ENCODE measurements around the gene IFT81.
"Not testable (repeated sequence)": the region's sequence is repeated elsewhere in the genome, so short reads cannot be mapped to it uniquely, and the experiment has no call there.

Gene IFT81

GRCh38 chr12:110124269-110124995 lies at the start of gene IFT81:
Gene IFT81 (plus strand): TSS chr12:110124357. CDS start chr12:110127381, 3,024 bp downstream.
- peak; percentile 95 for DNase-seq (ENCODE audit: extremely low spot score, insufficient read length, low read depth)
- FAIRE-seq: peak; percentile 85

GRCh38 chr12:110075880-110076279 lies 48.3 kb upstream of the IFT81 start:
- FAIRE-seq (no peak), DNase-seq (ENCODE audit: extremely low spot score, insufficient read length, low read depth) (no peak)

- DNase-seq (ENCODE audit: extremely low spot score, insufficient read length, low read depth): no peak
- no peak for FAIRE-seq
These were observed 46.4 kb upstream of the IFT81 start for GRCh38 chr12:110077800-110078199.

DNA sequence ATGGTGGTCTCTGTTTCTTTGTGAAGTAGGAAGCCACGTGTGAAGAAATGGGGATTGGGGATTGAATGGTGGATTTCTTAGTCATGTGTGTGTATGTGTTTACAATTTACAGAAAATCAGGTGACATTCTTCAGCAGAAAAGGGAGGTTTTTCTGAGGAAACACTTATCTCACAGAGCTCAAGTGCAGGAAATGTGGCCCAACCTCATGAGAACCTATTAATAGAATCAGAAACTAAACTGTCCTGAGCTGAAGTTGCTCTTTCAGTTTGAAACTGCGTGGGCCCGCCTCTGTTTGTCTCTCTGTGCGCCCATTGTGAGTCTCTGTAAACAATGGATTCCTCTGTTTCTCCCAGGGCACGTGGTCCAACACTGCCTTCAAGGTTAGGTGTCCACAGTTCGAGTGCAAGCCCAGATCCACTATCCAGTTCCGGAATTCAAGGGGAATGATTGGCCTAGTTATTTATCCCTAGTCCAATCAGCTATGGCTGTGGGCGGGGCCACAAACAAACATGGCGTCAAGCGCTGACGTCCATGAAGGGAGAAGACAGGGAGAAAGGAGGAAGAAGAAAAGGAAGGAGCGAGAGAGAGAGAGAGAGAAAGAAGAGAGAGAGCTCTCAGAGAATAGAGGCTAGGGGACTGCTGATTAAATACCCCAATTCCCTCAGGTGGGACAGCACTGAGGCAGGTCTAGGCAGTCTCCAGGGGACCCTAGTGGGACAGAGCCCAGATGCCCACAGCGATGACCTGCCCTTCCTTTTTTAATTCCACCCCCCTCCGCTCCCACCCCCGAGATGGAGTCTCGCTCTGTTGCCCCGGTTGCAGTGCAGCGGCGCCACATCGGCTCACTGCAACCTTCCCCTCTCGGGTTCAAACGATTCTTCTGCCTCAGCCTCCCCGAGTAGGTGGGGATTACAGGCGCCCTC lies 44.4 kb upstream of the IFT81 start:
- FAIRE-seq (peak; percentile 98), DNase-seq (ENCODE audit: extremely low spot score, insufficient read length, low read depth) (peak; percentile 68)

GRCh38 chr12:110080410-110080809 lies 43.7 kb upstream of the IFT81 start:
- FAIRE-seq (no peak), DNase-seq (ENCODE audit: extremely low spot score, insufficient read length, low read depth) (no peak)

- no peak for FAIRE-seq
- no peak for DNase-seq (ENCODE audit: extremely low spot score, insufficient read length, low read depth)
These were observed 39.7 kb upstream of the IFT81 start for GRCh38 chr12:110084314-110085015.

GRCh38 chr12:110088216-110088615 lies 35.9 kb upstream of the IFT81 start:
- not testable (repeated sequence) for DNase-seq (ENCODE audit: extremely low spot score, insufficient read length, low read depth); FAIRE-seq

GRCh38 chr12:110088936-110089335 lies 35.2 kb upstream of the IFT81 start:
- FAIRE-seq (no peak), DNase-seq (ENCODE audit: extremely low spot score, insufficient read length, low read depth) (no peak)

GRCh38 chr12:110090266-110091135 lies 33.7 kb upstream of the IFT81 start:
- FAIRE-seq: no peak
- DNase-seq (ENCODE audit: extremely low spot score, insufficient read length, low read depth): no peak

DNA sequence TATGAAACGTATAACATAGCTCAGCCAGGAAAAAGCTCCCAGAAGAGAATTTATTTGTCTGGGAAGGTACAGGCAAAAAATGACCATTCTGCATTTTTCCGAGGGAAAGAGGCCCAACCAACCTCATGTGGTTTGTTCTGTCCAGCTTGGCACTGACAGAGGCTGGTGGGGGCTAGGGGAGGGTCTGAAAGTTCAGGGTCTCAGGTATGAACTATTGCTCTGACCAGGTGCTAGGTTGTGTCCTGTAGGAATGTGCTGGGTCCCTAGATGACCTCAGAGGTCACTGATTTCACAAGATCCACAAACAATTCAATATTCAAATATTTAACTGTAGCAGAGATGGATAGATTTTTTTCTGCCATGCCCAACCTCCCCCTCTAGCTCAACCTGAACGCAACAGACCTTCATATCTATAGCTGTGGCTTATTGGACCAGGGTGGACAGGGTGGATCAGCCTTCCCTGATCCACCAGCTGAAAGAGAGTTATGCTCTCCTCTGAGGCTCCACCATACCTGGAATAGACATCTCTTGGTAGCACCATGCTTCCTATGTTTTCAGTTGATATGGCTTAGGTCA lies 32.9 kb upstream of the IFT81 start:
- DNase-seq (ENCODE audit: extremely low spot score, insufficient read length, low read depth) (no peak), FAIRE-seq (no peak)

GRCh38 chr12:110093631-110094311 lies 30.4 kb upstream of the IFT81 start:
- DNase-seq (ENCODE audit: extremely low spot score, insufficient read length, low read depth) (no peak), FAIRE-seq (no peak)

DNA sequence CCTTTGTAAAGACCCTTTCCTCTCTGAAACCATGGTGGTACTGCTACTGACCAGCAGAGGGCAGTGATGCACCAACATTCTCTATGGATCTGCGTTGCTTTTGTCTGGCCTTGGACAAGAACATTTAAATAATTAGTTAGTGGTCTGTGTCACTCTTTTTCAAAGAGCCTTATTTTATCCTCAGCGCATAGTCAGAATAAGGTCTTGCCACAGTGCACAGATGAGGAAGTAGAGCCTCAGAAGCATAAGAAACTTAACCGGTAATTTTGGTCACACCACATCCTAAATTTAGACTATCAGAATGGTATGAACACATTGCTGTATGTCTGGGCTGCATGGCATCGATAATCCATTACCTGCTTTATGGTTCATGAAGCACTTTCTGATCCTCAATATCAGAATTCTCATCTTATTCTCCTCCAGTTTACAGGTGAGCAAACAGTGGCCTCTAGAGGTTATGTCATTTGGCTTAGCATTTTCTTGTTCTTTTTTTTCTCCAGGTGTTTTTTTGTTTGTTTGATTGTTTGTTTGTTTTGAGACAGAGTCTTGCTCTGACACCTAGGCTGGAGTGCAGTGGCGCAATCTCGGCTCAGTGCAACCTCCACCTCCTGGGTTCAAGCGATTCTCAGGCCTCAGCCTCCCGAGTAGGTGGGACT lies 23.7 kb upstream of the IFT81 start:
- FAIRE-seq (peak; percentile 94), DNase-seq (ENCODE audit: extremely low spot score, insufficient read length, low read depth) (peak; percentile 72)

GRCh38 chr12:110102255-110102654 lies 21.9 kb upstream of the IFT81 start:
- DNase-seq (ENCODE audit: extremely low spot score, insufficient read length, low read depth): peak; percentile 17
- FAIRE-seq: no peak

DNA sequence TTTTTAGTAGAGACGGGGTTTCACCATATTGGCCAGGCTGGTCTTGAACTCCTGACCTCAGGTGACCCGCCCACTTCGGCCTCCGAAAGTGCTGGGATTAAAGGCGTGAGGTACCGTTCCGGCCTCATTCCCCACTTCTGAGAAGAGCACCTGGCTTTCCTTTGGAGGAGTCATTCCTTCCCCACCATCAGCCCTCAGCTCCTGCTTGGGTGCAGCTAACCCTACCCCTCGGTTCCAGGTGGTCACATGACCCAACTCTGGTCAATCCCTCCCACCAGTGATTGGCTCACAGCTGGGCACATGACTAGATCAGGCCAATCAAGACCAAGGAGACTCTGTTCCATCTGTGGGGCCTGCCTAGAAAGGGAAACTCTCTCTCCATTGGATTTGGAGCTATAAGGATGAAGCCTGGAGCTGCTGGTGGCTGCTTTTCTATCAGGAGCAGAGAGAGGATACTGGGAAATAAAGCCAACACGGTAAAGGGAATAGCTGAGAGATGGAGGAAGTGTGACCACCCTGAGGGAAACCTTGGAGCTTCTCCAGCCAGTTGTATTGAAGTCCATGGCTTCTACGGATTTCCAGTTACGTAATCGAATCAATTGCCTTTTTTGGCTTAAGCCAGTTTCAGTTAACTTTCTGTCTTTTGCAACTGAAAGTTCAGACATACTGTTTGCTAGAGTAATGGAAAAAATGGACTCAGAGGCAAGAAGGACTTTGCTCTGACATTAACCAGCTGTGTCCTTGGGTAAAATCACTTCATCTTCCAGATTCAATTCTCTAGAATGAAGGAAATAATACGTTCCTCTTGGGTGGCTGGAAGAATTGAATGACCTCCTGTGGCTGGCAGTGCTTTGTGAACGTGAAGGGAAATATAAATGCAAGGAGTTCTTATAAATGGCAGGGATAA lies 19.7 kb upstream of the IFT81 start:
- FAIRE-seq: no peak

DNA sequence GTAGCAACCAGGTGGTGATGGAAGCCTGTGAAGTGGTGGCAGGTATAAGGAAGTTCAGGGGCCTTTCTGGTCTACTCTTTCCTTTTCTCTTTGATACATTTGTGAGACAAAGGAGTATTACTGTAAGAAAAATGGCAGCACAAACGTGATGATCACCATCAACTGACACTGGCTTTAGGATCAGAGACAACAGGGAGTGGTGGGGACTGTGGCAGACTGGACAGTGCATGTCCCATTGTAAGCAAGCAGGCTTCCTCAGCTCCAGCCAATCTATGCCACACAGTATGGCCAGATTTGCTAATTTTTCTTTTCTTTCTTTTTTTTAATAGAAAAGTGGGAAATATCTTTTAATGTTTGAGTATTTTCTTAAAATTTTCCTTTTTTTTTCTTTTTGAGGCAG lies 19.0 kb upstream of the IFT81 start:
- no peak for FAIRE-seq
- DNase-seq (ENCODE audit: extremely low spot score, insufficient read length, low read depth): no peak

More for the DNA sequence above, 19.7 kb upstream of the IFT81 start:
- no peak for DNase-seq (ENCODE audit: extremely low spot score, insufficient read length, low read depth)

- FAIRE-seq (no peak), DNase-seq (ENCODE audit: extremely low spot score, insufficient read length, low read depth) (no peak)
These were observed 18.2 kb upstream of the IFT81 start for GRCh38 chr12:110105986-110106385.

Measured in GM18507 (cell line).